IPS-20b (cell line): ENCODE data around the gene PSMD9.
"Not testable (repeated sequence)": the region's sequence is repeated elsewhere in the genome, so short reads cannot be mapped to it uniquely, and the experiment has no call there.

ENCODE experiments used
- H3K27ac ChIP-seq: one replicate; pipeline ENCODE4 v1.5.1; 2013; ENCODE audit warnings: low read length
- H3K27me3 ChIP-seq: 2 replicates; pipeline ENCODE4 v1.6.1; 2013; ENCODE audit warnings: mild to moderate bottlenecking, low read length, inconsistent platforms; ENCODE audit not compliant: insufficient read depth
- H3K36me3 ChIP-seq: 2 replicates; pipeline ENCODE4 v1.6.1; 2013; ENCODE audit warnings: low read depth, mild to moderate bottlenecking, inconsistent platforms, low read length, moderate library complexity; ENCODE audit not compliant: insufficient read depth
- H3K4me1 ChIP-seq: 2 replicates; pipeline ENCODE4 v1.6.1; 2013; ENCODE audit warnings: mild to moderate bottlenecking, control low read depth, inconsistent platforms, low read length, moderate library complexity; ENCODE audit not compliant: insufficient read depth
- H3K4me3 ChIP-seq: 2 replicates; pipeline ENCODE4 v1.5.1; 2013; ENCODE audit warnings: mild to moderate bottlenecking, low read length, inconsistent platforms
- H3K9ac ChIP-seq: 2 replicates; pipeline ENCODE4 v1.6.1; 2013; ENCODE audit warnings: low read depth, mild to moderate bottlenecking, inconsistent platforms, low read length, moderate library complexity
- H3K9me3 ChIP-seq: 2 replicates; pipeline ENCODE4 v1.6.1; 2013; ENCODE audit warnings: mild to moderate bottlenecking, low read depth, low read length, inconsistent platforms; ENCODE audit not compliant: insufficient read depth

Gene PSMD9

GRCh38 chr12:121888478-121889273 lies at the start of gene PSMD9:
Gene PSMD9, plus strand, starts transcription at chr12:121888790. Its CDS starts 67 bp downstream, at chr12:121888857.
- Histone ChIP-seq H3K4me3 (peak within 1 kb of the TSS; percentile 90), H3K4me1 (peaks cover 6% of the 10 kb centered on the region; the same call in 1 of the 2 replicates), H3K27me3 (peaks cover 9% of the 10 kb centered on the region; the same call in 1 of the 2 replicates), H3K9me3 (no peaks in the 10 kb centered on the region), H3K27ac (no peak within 1 kb of the TSS), H3K9ac (peak within 1 kb of the TSS; percentile 91), H3K36me3 (peaks cover 6% of the 10 kb centered on the region; the same call in 1 of the 2 replicates)

- H3K27ac ChIP-seq, result no peak overlapping the region
- no peaks in the 10 kb centered on the region for H3K9me3 ChIP-seq
- no peaks in the 10 kb centered on the region for H3K4me1 ChIP-seq
- peaks cover 4% of the 10 kb centered on the region; the same call in 1 of the 2 replicates for H3K27me3 ChIP-seq
- H3K36me3 ChIP-seq, result no peaks in the 10 kb centered on the region
- peak overlapping the region; percentile 71 for H3K4me3 ChIP-seq
- H3K9ac ChIP-seq, result peak overlapping the region; percentile 76; the same call in 1 of the 2 replicates
Measured at GRCh38 chr12:121839106-121839992, 49.2 kb upstream of the PSMD9 start.

- Histone ChIP-seq H3K36me3 (no peaks in the 10 kb centered on the region), H3K9me3 (no peaks in the 10 kb centered on the region), H3K27me3 (peaks cover 4% of the 10 kb centered on the region; the same call in 1 of the 2 replicates), H3K27ac (no peak overlapping the region), H3K4me3 (peak overlapping the region; percentile 71), H3K9ac (peak overlapping the region; percentile 76; the same call in 1 of the 2 replicates), H3K4me1 (no peaks in the 10 kb centered on the region)
Measured at GRCh38 chr12:121839993-121840761, 48.4 kb upstream of the PSMD9 start.

- H3K27me3 ChIP-seq, result peaks cover 4% of the 10 kb centered on the region; the same call in 1 of the 2 replicates
- H3K4me1 ChIP-seq, result no peaks in the 10 kb centered on the region
- H3K27ac ChIP-seq, result no peak overlapping the region
- H3K9me3 ChIP-seq, result no peaks in the 10 kb centered on the region
- no peaks in the 10 kb centered on the region for H3K36me3 ChIP-seq
- no peak overlapping the region for H3K4me3 ChIP-seq
- no peak overlapping the region for H3K9ac ChIP-seq
Measured at GRCh38 chr12:121843236-121843982, 45.2 kb upstream of the PSMD9 start.

DNA sequence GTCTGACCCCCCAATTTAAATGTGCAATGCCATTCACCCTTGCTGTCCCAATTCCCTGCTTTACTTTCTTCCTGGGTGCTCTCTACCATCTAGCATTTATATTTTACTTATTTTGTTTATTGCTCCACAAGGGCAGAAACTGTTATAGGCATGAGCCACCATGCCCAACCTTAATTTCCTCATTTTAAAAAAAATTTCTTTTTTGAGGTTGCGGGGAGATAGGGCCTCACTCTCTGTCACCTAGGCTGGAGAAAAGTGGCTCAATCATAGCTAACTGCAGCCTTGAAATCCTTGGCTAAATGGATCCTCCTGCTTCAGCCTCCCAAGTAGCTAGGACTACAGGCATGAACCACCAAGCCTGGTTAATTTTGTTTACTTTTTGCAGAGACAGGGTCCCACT lies 42.9 kb upstream of the PSMD9 start:
- Histone ChIP-seq H3K36me3 (no peaks in the 10 kb centered on the region), H3K27ac (no peak overlapping the region), H3K4me3 (no peak overlapping the region), H3K4me1 (no peaks in the 10 kb centered on the region), H3K9me3 (no peaks in the 10 kb centered on the region), H3K27me3 (no peaks in the 10 kb centered on the region), H3K9ac (no peak overlapping the region)

DNA sequence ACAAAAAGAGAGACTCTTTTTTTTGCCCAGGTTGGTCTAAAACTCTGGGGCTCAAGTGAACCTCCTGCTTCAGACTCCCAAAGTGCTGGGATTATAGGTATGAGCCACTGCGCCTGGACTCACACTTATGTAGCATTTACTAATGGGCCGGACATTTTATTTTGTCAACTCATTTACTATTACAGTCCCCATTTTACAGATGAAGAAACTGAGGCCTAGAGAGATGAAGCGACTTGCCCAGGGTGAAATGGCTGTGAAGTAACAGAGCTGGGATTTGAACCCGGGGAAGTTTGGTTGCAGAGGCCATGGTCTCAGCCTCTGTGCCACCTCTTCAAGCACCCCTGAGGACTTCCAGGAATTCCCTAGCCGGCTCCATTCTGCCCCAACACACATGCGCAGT lies 39.4 kb upstream of the PSMD9 start:
- Histone ChIP-seq H3K4me1 (no peaks in the 10 kb centered on the region), H3K36me3 (no peaks in the 10 kb centered on the region), H3K9ac (no peak overlapping the region), H3K27ac (no peak overlapping the region), H3K27me3 (no peaks in the 10 kb centered on the region), H3K4me3 (no peak overlapping the region), H3K9me3 (no peaks in the 10 kb centered on the region)

- H3K36me3 ChIP-seq, result no peaks in the 10 kb centered on the region
- H3K9ac ChIP-seq, result no peak overlapping the region
- no peak overlapping the region for H3K4me3 ChIP-seq
- no peak overlapping the region for H3K27ac ChIP-seq
- no peaks in the 10 kb centered on the region for H3K4me1 ChIP-seq
- H3K27me3 ChIP-seq, result no peaks in the 10 kb centered on the region
- no peaks in the 10 kb centered on the region for H3K9me3 ChIP-seq
Measured at GRCh38 chr12:121849665-121850064, 38.9 kb upstream of the PSMD9 start.

GRCh38 chr12:121852392-121852791 lies 36.2 kb upstream of the PSMD9 start:
- not testable (repeated sequence) for H3K9ac ChIP-seq

GRCh38 chr12:121857322-121858246 lies 31.0 kb upstream of the PSMD9 start:
- Histone ChIP-seq H3K4me3 (no peak overlapping the region), H3K27ac (no peak overlapping the region), H3K9ac (no peak overlapping the region), H3K36me3 (no peaks in the 10 kb centered on the region), H3K9me3 (no peaks in the 10 kb centered on the region), H3K4me1 (peaks cover 12% of the 10 kb centered on the region), H3K27me3 (no peaks in the 10 kb centered on the region)

More at GRCh38 chr12:121852392-121852791, 36.2 kb upstream of the PSMD9 start:
- H3K9me3 ChIP-seq, H3K36me3 ChIP-seq, H3K4me1 ChIP-seq, H3K4me3 ChIP-seq, H3K27ac ChIP-seq, H3K27me3 ChIP-seq: not testable (repeated sequence)

DNA sequence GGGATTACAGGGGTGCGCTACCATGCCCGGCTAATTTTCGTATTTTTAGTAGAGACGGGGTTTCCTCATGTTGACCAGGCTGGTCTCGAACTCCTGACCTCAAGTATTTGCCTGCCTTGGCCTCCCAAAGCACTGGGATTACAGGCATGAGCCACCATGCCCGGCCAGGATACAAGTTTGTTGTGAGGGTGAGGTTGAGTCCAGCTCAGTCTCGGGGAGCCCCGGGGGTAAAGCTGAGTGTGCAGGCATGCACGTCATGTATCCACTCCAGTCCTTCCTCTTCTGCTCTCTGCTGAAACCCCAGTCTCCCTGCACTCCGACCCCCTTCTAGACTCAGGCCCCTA lies 30.3 kb upstream of the PSMD9 start:
- no peak overlapping the region for H3K4me3 ChIP-seq
- no peaks in the 10 kb centered on the region for H3K36me3 ChIP-seq
- no peaks in the 10 kb centered on the region for H3K9me3 ChIP-seq
- H3K27ac ChIP-seq, result no peak overlapping the region
- no peaks in the 10 kb centered on the region for H3K27me3 ChIP-seq
- H3K9ac ChIP-seq, result peak overlapping the region; percentile 43; the same call in 1 of the 2 replicates
- peaks cover 12% of the 10 kb centered on the region for H3K4me1 ChIP-seq
